ENCODE results near the gene YES1. TPM values are rescaled to one million over a fixed set of nuclear protein-coding genes. Genes with fewer than 3 reads are reported as not detected.

Gene YES1
- 210 and 227 TPM in 2 replicates for total RNA-seq

DNA sequence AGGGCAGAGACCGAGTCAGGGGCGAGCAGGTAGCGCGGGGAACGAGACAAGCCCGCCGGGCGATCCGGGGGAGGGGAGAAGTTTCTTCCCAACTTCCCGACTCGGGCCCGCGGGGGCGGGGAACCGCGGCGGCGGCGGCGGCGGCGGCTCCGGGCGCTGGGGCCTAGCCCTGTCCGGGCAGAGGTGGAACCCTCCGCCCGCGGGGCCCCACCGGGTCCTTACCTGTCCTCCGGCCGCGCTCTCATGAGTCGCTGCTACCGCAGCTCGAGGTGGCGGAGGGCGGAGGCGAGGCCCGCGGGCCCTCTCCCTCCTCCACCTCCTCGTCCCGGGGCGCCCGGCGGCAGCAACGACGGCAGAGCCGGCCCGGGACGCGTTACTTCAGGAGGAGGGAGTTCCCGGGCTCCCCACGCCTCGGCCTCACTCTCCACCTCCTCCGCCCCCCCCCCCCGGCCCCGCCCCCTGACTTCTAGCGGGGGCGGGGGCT lies at the start of gene YES1:
TSS of gene YES1 (minus strand) at position 351 of the 484 bp plus-strand sequence. CDS start 55,415 bp downstream, outside the sequence.

DNA sequence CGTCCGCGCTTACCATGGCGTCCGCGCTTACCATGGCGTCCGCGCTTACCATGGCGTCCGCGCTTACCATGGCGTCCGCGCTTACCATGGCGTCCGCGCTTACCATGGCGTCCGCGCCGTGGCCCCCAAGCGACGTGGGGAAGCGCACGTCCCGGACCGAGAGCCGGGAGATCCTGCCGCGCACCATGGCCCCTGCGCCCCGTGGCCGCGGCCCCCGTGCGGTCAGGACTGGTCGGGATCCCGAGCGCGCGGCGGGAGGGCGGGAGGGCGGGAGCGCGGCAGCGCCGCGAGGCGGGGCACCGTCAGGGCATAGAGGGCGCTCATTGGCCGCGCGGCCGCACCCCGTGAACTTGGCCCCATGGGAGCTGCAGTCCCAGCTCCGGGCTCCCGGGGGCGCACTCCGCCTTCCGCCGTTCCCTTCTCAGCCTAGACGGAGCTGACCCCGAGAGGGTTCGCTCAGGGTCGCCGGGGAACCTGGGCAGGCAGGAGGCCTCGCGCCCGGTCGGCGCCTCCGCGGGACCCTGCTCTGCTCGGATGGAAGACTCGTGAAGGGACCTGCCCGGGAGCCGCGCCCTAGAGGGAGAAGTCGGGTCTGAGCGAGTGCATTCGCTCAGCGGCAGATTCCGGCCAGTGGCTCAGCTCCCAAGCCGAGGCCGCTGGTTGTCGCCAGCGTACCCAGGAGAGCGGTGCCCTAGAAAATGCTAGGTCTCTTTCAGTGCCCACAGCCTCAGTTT lies 99.5 kb downstream of the YES1 start, which contains the start of gene ENOSF1:
TSS of gene ENOSF1 (minus strand) at position 230 of the 734 bp plus-strand sequence. CDS start at position 187, 43 bp downstream.

Other genes starting within 250 kb of the YES1 start
- gene CETN1, start 231.9 kb downstream of the YES1 start, total RNA-seq, result not detected in 2 replicates
- not detected in 2 replicates for gene CLUL1, start 215.3 kb downstream of the YES1 start, total RNA-seq
- 86.5 and 95.8 TPM in 2 replicates for gene TYMS, start 154.6 kb downstream of the YES1 start, total RNA-seq
- gene ENOSF1, start 99.6 kb downstream of the YES1 start, total RNA-seq, result 18.6 and 19.4 TPM in 2 replicates
- 0.10 and 0.33 TPM in 2 replicates for gene ADCYAP1, start 92.6 kb upstream of the YES1 start, total RNA-seq

Data from mammary microvascular endothelial cell (primary cell).